ENCODE data around the gene CBX5.

The CBX5 gene

DNA sequence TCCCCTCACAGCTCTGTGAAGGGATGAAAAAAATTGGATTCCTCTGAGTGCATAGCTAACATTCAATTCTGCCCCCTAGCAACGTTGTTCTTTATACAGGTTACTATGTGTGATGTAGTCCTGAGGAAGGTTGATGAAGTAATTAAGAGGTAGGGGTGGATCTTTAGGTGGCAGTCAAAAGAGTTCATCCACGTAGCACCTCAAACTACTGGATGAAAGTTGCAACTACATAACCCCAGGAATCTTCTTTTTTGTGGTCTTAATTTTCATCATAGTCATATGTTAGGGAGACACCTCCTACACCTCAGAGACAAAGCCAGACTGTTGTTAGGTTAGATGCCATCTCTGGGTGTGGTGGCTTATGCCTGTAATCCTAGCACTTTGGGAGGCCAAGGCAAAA lies 31.1 kb upstream of the CBX5 start:
- Histone ChIP-seq H3K4me1 (peaks cover 7% of the 10 kb centered on the region), H3K36me3 (no peaks in the 10 kb centered on the region), H3K27me3 (no peaks in the 10 kb centered on the region), H3K4me3 (ENCODE audit: low read depth, low read length) (no peak overlapping the region), H3K9me3 (no peaks in the 10 kb centered on the region)
- no peak for DNase-seq
- TF ChIP-seq CTCF (IDR thresholded peaks at IDR 0.05; ENCODE audit: low read depth, low read length) = no peak

DNA sequence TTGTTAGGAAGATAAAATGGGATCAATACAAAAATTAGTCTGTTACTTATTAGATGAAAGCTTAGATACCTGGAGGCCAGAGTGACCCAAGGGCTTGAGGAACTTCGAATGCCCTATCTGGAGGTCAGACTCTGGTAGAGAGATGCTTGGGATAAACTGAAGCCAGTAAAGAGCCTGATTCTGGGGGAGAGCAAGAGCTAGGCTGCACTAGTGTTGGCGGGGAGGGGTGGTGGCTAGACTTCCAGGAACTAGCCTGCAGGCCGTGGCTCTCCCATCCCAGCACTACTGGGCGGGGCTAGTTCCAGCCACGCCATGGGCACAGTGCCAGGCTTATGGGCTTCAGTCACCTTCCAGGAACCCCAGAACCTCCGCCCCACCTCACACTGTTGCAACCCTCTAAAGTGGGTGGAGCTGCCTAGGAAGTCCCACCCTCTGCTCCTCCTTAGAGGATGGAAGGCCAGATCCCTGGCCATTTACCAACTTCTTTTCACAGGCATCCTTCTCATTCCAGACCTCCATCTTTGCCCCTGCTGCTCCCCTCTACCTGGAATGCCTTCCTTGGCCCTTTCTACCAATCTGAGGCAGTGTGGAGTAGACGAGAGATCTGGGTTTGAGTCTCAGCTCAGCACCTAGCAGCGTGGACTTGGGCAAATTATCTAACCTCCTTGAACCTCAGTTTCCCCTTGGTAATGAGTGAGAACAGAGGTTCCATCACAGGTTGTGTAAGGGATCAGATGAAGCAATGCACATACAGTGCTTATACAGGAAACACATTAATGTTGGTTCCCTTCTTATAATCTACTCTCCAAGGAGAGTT lies 27.2 kb upstream of the CBX5 start:
- Histone ChIP-seq H3K36me3 (no peaks in the 10 kb centered on the region), H3K9me3 (no peaks in the 10 kb centered on the region), H3K27me3 (no peaks in the 10 kb centered on the region), H3K4me1 (peaks cover 14% of the 10 kb centered on the region), H3K4me3 (ENCODE audit: low read depth, low read length) (no peak overlapping the region)
- no peak for TF ChIP-seq CTCF (IDR thresholded peaks at IDR 0.05; ENCODE audit: low read depth, low read length)
- peak; percentile 91 for DNase-seq

- no peaks in the 10 kb centered on the region for H3K27me3 ChIP-seq
- peak overlapping the region; percentile 10; the same call in 1 of the 2 replicates for H3K4me3 ChIP-seq (ENCODE audit: low read depth, low read length)
- H3K9me3 ChIP-seq = no peaks in the 10 kb centered on the region
- no peak for TF ChIP-seq CTCF (IDR thresholded peaks at IDR 0.05; ENCODE audit: low read depth, low read length)
- DNase-seq = peak; percentile 66
- H3K4me1 ChIP-seq = peaks cover 17% of the 10 kb centered on the region
- no peaks in the 10 kb centered on the region for H3K36me3 ChIP-seq
These were observed 24.4 kb upstream of the CBX5 start for GRCh38 chr12:54304187-54304810.

- H3K36me3 ChIP-seq = no peaks in the 10 kb centered on the region
- no peaks in the 10 kb centered on the region for H3K9me3 ChIP-seq
- peaks cover 17% of the 10 kb centered on the region for H3K4me1 ChIP-seq
- no peak overlapping the region for H3K4me3 ChIP-seq (ENCODE audit: low read depth, low read length)
- H3K27me3 ChIP-seq = no peaks in the 10 kb centered on the region
- no peak for TF ChIP-seq CTCF (IDR thresholded peaks at IDR 0.05; ENCODE audit: low read depth, low read length)
- DNase-seq = no peak
These were observed 23.7 kb upstream of the CBX5 start for GRCh38 chr12:54303640-54304039.

GRCh38 chr12:54301428-54302048 lies 21.6 kb upstream of the CBX5 start:
- DNase-seq = no peak
- no peaks in the 10 kb centered on the region for H3K36me3 ChIP-seq
- H3K4me3 ChIP-seq (ENCODE audit: low read depth, low read length) = no peak overlapping the region
- H3K9me3 ChIP-seq = no peaks in the 10 kb centered on the region
- no peaks in the 10 kb centered on the region for H3K27me3 ChIP-seq
- H3K4me1 ChIP-seq = peaks cover 10% of the 10 kb centered on the region; the same call in 1 of the 2 replicates
- no peak for TF ChIP-seq CTCF (IDR thresholded peaks at IDR 0.05; ENCODE audit: low read depth, low read length)

All from BE2C (cell line).